Measurements from ENCODE around the gene SH3BGR.
"Not testable (repeated sequence)": the region's sequence is repeated elsewhere in the genome, so short reads cannot be mapped to it uniquely, and the experiment has no call there.

SH3BGR gene

DNA sequence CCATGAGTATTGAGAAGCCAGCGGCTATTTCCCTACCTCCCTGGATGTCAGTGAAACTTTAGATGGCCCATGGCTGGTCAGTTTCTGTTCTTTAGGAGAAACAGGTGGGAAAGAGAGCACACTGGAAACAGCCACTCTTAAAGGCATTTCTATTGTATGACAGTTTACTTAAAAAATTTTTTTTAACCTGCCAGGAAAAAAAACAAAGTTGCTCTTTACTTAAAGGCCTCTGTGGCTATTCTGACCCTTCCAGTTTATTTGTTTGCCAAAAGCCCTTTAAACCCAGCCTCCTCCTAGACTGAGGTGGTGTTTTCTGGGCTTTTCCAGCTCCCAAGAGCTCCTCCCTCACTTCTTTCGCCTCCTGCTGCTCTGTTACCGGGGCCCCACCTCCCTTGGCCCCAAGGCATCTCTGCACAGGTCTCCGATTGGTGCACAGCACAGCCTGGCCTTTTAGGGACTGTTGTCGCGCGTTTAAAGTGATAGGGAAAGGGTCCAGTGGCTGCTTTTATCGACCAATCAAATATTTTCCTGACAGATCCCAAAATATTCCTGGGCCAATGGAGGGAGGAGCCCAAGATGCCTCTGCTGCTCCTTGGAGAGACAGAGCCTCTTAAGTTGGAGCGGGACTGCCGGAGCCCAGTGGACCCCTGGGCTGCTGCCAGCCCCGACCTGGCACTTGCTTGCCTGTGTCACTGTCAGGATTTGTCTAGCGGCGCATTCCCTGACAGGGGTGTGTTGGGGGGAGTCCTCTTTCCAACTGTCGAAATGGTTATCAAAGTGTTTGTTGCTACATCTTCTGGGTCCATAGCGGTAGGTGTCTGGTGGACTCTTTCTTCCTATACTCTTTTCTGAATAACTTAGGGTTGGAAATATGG is at the start of gene SH3BGR:
SH3BGR (plus strand) TSS at position 639 of the 875 bp plus-strand sequence; CDS start at position 766, 127 bp downstream.
- peak within 1 kb of the TSS; percentile 68 for H3K27ac ChIP-seq
- no peak for TF ChIP-seq ZFX (IDR thresholded peaks at IDR 0.05; ENCODE audit: borderline replicate concordance)
- TF ChIP-seq, protein P1, sequence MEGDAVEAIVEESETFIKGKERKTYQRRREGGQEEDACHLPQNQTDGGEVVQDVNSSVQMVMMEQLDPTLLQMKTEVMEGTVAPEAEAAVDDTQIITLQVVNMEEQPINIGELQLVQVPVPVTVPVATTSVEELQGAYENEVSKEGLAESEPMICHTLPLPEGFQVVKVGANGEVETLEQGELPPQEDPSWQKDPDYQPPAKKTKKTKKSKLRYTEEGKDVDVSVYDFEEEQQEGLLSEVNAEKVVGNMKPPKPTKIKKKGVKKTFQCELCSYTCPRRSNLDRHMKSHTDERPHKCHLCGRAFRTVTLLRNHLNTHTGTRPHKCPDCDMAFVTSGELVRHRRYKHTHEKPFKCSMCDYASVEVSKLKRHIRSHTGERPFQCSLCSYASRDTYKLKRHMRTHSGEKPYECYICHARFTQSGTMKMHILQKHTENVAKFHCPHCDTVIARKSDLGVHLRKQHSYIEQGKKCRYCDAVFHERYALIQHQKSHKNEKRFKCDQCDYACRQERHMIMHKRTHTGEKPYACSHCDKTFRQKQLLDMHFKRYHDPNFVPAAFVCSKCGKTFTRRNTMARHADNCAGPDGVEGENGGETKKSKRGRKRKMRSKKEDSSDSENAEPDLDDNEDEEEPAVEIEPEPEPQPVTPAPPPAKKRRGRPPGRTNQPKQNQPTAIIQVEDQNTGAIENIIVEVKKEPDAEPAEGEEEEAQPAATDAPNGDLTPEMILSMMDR (IDR thresholded peaks at IDR 0.05): no peak

DNA sequence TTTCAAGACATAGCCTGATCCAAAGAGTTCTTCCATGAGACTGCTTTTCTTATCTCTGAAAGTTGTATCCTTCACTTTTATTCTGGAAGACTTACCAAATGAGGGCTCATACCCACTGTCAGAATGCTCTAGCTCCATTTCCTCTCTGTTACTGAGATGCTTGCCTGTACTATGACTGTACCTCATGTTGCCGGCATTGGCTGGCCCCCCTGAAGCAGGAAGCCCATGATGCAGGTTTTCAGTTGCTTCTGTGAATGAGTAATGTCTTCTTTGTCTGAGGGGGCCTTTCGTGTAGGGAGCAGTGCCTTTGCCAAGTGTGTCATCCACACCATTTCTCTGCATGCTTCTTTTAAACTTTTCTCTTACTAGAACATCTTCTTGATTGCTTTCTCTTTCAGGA is 45.7 kb upstream of the SH3BGR start:
- TF ChIP-seq, protein P1 (IDR thresholded peaks at IDR 0.05): no peak
- TF ChIP-seq ZFX (IDR thresholded peaks at IDR 0.05; ENCODE audit: borderline replicate concordance): no peak

DNA sequence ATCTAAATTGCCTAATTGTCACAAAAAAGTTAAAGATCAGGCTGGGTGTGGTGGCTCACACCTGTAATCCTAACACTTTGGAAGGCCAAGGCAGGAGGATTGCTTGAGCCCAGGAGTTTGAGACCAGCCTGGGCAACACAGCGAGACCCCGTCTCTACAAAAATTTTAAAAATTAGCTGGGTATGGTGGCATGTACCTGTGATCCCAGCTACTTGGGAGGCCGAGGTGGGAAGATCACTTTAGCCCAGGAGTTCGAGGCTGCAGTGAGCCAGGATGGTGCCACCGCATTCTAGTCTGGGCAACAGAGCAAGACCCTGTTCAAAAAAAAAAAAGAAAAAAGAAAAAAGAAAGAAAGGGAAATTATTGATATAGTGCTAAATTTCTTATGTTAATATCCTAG is 32.6 kb upstream of the SH3BGR start:
- not testable (repeated sequence) for H3K27ac ChIP-seq

More for the DNA sequence above, 45.7 kb upstream of the SH3BGR start:
- no peak overlapping the region for H3K27ac ChIP-seq

DNA sequence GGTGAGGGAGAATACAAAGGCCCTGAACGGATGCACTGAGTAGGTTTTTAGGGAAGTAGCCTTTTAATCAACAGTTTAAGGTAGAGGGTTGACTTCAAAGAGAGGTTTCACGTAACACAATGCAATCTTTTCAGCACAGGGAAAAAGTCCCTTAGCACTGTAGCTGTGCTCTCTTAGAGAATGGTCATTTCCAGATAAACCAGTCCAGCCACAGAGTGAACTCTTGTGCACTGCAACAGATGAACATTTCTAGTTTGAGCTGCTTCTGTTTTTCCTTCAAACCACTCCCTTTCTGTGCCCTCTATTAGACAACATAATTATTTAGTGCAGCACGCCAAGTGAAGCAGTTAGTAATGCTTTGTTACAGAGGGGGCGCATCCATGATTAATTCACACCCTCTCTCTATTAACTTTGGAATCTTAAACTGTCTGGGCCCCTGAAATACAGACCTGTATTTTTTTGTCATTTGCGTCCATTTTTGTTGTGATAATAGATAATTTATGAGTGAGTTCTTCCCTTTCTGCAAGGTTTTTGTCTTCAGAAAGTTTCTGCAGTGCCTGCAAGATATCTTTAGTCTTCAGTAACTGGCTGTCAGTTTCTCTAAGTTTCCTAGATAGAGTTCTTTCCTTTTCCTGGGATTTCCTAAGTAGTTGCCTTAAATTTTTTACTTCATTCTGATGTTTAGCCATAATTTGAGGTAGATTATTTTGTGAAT is 29.1 kb upstream of the SH3BGR start:
- H3K27ac ChIP-seq: no peak overlapping the region
- TF ChIP-seq ZFX (IDR thresholded peaks at IDR 0.05; ENCODE audit: borderline replicate concordance): no peak
- TF ChIP-seq, protein P1 (IDR thresholded peaks at IDR 0.05): no peak

DNA sequence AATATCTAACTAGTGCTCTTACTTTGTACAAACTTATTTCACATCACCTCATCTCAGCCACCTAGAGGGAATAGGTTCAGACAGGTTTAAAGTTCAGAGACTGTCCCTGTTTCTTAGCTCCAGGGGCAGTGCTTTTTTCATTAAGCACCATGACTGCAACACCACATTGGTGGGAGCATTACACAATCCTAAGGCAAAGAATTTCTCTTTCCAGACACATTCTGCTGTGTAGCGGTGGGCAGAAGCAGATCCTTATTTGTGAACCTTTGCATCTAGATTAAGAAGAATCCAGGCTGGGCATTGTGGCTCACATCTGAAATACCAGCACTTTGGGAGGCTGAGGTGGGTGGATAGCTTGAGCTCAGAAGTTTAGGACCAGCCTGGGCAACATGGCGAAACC is 22.3 kb upstream of the SH3BGR start:
- no peak overlapping the region for H3K27ac ChIP-seq
- no peak for TF ChIP-seq ZFX (IDR thresholded peaks at IDR 0.05; ENCODE audit: borderline replicate concordance)
- TF ChIP-seq, protein P1 (IDR thresholded peaks at IDR 0.05): no peak

DNA sequence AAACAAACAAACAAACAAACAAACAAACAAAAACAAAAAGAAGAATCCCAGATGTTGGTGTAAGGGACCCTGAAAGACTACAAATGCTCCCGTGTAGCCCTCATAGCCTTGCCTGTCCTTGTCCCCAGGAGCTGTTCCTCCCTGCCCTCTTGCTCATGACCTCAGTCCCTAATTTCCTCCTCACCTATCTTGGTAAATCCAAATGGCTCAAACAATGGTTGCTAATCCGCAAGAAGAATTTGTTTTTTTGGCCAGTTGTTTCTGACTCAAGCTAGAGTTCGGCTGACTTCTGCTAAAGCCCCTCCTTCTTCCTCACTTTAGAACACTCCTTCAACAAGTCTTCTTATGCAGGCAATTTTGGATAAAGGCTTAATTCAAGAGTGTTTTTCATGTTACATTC is 21.8 kb upstream of the SH3BGR start:
- H3K27ac ChIP-seq: no peak overlapping the region
- TF ChIP-seq, protein P1 (IDR thresholded peaks at IDR 0.05): no peak
- TF ChIP-seq ZFX (IDR thresholded peaks at IDR 0.05; ENCODE audit: borderline replicate concordance): no peak

DNA sequence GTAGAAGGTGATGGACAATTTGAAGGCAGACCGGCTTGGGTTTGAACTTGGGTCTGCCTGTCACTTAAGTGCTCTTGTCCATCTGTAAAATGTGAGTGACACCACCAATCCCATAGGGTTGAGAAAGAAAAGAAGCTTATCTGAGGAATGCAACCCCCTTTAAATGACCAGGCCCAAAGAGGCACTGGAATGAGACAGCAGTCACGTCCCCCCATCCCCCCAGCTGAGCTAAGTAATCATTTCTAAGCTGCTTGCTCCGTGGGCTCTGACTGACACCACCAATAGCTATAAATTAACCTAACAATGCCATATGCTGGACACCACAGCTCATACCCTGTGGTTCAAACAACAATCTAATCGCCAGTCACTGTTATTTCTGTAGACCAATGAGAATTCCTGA is 21.3 kb upstream of the SH3BGR start:
- TF ChIP-seq, protein P1 (IDR thresholded peaks at IDR 0.05): no peak
- TF ChIP-seq ZFX (IDR thresholded peaks at IDR 0.05; ENCODE audit: borderline replicate concordance): no peak
- H3K27ac ChIP-seq: no peak overlapping the region

Measured in 22Rv1 (cell line).